GM19397 (cell line): Measurements from ENCODE around the gene CCDC188.

Experiments
- ATAC-seq: cut with Tn5 transposase; IDR thresholded peaks from one replicate; pipeline ENCODE4 v1.9.1; 2021; ENCODE audit warnings: mild to moderate bottlenecking, moderate library complexity; ENCODE audit not compliant: unreplicated experiment

Gene CCDC188

GRCh38 chr22:20185750-20186149 is 34.9 kb upstream of the CCDC188 start:
- no peak for ATAC-seq

- no peak for ATAC-seq
These were observed 33.8 kb upstream of the CCDC188 start for GRCh38 chr22:20184501-20185165.

GRCh38 chr22:20183823-20184222 is 33.0 kb upstream of the CCDC188 start:
- no peak for ATAC-seq

- no peak for ATAC-seq
These were observed 32.2 kb upstream of the CCDC188 start for GRCh38 chr22:20183101-20183500.

- ATAC-seq = no peak
These were observed 31.5 kb upstream of the CCDC188 start for GRCh38 chr22:20182365-20182764.

GRCh38 chr22:20181884-20182236 is 31.0 kb upstream of the CCDC188 start:
- ATAC-seq = no peak

GRCh38 chr22:20181194-20181883 is 30.5 kb upstream of the CCDC188 start:
- no peak for ATAC-seq

GRCh38 chr22:20180640-20181039 is 29.8 kb upstream of the CCDC188 start:
- no peak for ATAC-seq

- ATAC-seq = no peak
These were observed 29.4 kb upstream of the CCDC188 start for GRCh38 chr22:20180245-20180630.

GRCh38 chr22:20179455-20180244 is 28.8 kb upstream of the CCDC188 start:
- ATAC-seq = no peak

- ATAC-seq = no peak
These were observed 28.0 kb upstream of the CCDC188 start for GRCh38 chr22:20178915-20179227.

- no peak for ATAC-seq
These were observed 27.4 kb upstream of the CCDC188 start for GRCh38 chr22:20178075-20178914.

GRCh38 chr22:20177217-20177911 is 26.5 kb upstream of the CCDC188 start:
- ATAC-seq = no peak

- no peak for ATAC-seq
These were observed 25.7 kb upstream of the CCDC188 start for GRCh38 chr22:20176421-20177085.

- ATAC-seq = no peak
These were observed 24.7 kb upstream of the CCDC188 start for GRCh38 chr22:20175597-20175900.

GRCh38 chr22:20174785-20175596 is 24.1 kb upstream of the CCDC188 start:
- no peak for ATAC-seq

GRCh38 chr22:20173772-20174171 is 22.9 kb upstream of the CCDC188 start:
- ATAC-seq = no peak

GRCh38 chr22:20173246-20173645 is 22.4 kb upstream of the CCDC188 start:
- no peak for ATAC-seq

- ATAC-seq = no peak
These were observed 21.3 kb upstream of the CCDC188 start for GRCh38 chr22:20172141-20172613.
